ENCODE data around the gene RB1. TPM values are rescaled to one million over a fixed set of nuclear protein-coding genes. Genes with fewer than 3 reads are reported as not detected.
A peak's percentile ranks its signal among the peaks of the same experiment; 100 is the strongest.
"Not testable (repeated sequence)": the region's sequence is repeated elsewhere in the genome, so short reads cannot be mapped to it uniquely, and the experiment has no call there.

The RB1 gene
- total RNA-seq, 1 donor from 2014 or later = 10.6 TPM

GRCh38 chr13:48424212-48424611 is 120.7 kb downstream of the RB1 start:
- H3K4me3 ChIP-seq = no peak overlapping the region
- peaks cover 0 to 9% of the 10 kb centered on the region in 2 donors for H3K9me3 ChIP-seq
- TF ChIP-seq CTCF (IDR thresholded peaks at IDR 0.05) = no peak
- H3K27ac ChIP-seq = no peak overlapping the region
- H3K36me3 ChIP-seq = no peaks in the 10 kb centered on the region
- H3K27me3 ChIP-seq = no peaks in the 10 kb centered on the region
- intact Hi-C loops (cut with DNase I) = no loop called here
- DNase-seq (ENCODE audit: low spot score in 2 of 2) = no peak
- H3K4me1 ChIP-seq = peaks cover 0 to 2% of the 10 kb centered on the region in 2 donors

- TF ChIP-seq CTCF (IDR thresholded peaks at IDR 0.05) = no peak
- peaks cover 0 to 14% of the 10 kb centered on the region in 2 donors for H3K4me1 ChIP-seq
- H3K9me3 ChIP-seq = no peaks in the 10 kb centered on the region
- no peaks in the 10 kb centered on the region for H3K27me3 ChIP-seq
- no peak for DNase-seq (ENCODE audit: low spot score in 2 of 2)
- intact Hi-C loops (cut with DNase I) = no loop called here
- no peaks in the 10 kb centered on the region for H3K36me3 ChIP-seq
- no peak overlapping the region for H3K4me3 ChIP-seq
- no peak overlapping the region for H3K27ac ChIP-seq
Observed at GRCh38 chr13:48426052-48426451, 122.5 kb downstream of the RB1 start.

- H3K36me3 ChIP-seq; H3K27ac ChIP-seq; H3K4me3 ChIP-seq; intact Hi-C loops (cut with DNase I); H3K27me3 ChIP-seq; H3K9me3 ChIP-seq; DNase-seq (ENCODE audit: low spot score in 2 of 2): not testable (repeated sequence)
- peaks cover 0 to 20% of the 10 kb centered on the region in 2 donors for H3K4me1 ChIP-seq
Observed at GRCh38 chr13:48426755-48427298, 123.3 kb downstream of the RB1 start.

GRCh38 chr13:48429036-48429435 is 125.5 kb downstream of the RB1 start:
- Histone ChIP-seq H3K9me3 (no peaks in the 10 kb centered on the region), H3K4me1 (peaks cover 0 to 27% of the 10 kb centered on the region in 2 donors), H3K27ac (no peak overlapping the region), H3K36me3 (no peaks in the 10 kb centered on the region), H3K27me3 (no peaks in the 10 kb centered on the region), H3K4me3 (no peak overlapping the region)
- TF ChIP-seq CTCF (IDR thresholded peaks at IDR 0.05) = no peak
- intact Hi-C loops (cut with DNase I) = no loop called here
- DNase-seq (ENCODE audit: low spot score in 2 of 2) = no peak

GRCh38 chr13:48429886-48430285 is 126.3 kb downstream of the RB1 start:
- H3K4me3 ChIP-seq = no peak overlapping the region
- H3K36me3 ChIP-seq = no peaks in the 10 kb centered on the region
- no peak for DNase-seq (ENCODE audit: low spot score in 2 of 2)
- no peak overlapping the region for H3K27ac ChIP-seq
- no peak for TF ChIP-seq CTCF (IDR thresholded peaks at IDR 0.05)
- intact Hi-C loops (cut with DNase I) = no loop called here
- H3K9me3 ChIP-seq = no peaks in the 10 kb centered on the region
- H3K27me3 ChIP-seq = no peaks in the 10 kb centered on the region
- H3K4me1 ChIP-seq = peaks cover 0 to 34% of the 10 kb centered on the region in 2 donors

GRCh38 chr13:48431431-48431830 is 127.9 kb downstream of the RB1 start:
- no peaks in the 10 kb centered on the region for H3K27me3 ChIP-seq
- no peak for TF ChIP-seq CTCF (IDR thresholded peaks at IDR 0.05)
- H3K4me3 ChIP-seq = peak overlapping the region in 1 of 2 donors; percentile 2
- no peaks in the 10 kb centered on the region for H3K9me3 ChIP-seq
- intact Hi-C loops (cut with DNase I) = no loop called here
- DNase-seq (ENCODE audit: low spot score in 2 of 2) = no peak
- H3K36me3 ChIP-seq = no peaks in the 10 kb centered on the region
- H3K27ac ChIP-seq = peak overlapping the region; percentile 36 to 52
- peaks cover 0 to 34% of the 10 kb centered on the region in 2 donors for H3K4me1 ChIP-seq
